Activated CD4-positive, alpha-beta T cell treated with anti-CD3 and anti-CD28 coated beads, Interleukin-2, Interleukin-6, amounts not matched to agents 100 ng/mL and 50 ng/mL, durations not matched to agents 16 hours and 8 hours (primary cell): Measurements from ENCODE around the gene GRIK3.

Experiments
- DNase-seq: peaks from one replicate; pipeline ENCODE4 v3.0.0-alpha.2; 2020

The GRIK3 gene

DNA sequence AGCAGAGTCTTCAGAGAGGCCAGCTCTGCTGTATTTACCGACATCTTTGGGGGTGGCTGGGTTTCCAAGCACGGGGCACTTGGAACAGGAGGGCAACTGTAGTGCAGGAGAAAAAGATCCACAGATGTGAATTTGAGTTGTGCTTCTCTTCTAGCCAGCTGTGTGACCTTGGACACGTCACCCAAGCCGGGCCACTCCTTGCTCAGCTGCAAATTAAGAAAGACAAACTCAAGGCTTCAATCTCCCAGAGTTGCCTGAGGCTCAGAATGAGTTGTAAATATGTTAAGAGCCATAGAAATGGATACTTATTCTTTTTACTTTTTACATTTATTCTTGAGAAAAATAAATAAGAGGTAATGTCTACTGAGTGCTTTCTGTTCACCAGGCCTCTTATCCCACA is 24.3 kb downstream of the GRIK3 start:
- no peak for DNase-seq

DNA sequence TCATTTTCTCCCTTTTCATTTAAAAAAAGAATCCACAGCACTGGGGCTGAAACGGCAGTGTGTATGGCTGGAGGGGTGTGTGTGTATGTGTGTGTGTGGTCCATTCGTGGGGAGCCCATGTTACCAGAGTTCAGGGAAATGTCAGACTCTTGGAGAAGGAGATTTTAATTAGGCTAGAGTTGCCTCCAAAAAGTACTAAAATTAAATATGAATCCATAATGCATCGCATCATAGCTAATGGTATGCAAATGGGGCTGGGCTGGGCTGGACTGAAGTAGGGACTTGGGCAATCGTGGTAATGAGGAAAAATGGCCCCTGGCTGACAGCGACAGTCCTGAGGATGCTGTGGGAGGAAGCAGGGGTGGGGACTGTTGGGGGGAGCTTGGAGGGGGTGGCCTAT is 24.8 kb downstream of the GRIK3 start:
- DNase-seq: no peak

DNA sequence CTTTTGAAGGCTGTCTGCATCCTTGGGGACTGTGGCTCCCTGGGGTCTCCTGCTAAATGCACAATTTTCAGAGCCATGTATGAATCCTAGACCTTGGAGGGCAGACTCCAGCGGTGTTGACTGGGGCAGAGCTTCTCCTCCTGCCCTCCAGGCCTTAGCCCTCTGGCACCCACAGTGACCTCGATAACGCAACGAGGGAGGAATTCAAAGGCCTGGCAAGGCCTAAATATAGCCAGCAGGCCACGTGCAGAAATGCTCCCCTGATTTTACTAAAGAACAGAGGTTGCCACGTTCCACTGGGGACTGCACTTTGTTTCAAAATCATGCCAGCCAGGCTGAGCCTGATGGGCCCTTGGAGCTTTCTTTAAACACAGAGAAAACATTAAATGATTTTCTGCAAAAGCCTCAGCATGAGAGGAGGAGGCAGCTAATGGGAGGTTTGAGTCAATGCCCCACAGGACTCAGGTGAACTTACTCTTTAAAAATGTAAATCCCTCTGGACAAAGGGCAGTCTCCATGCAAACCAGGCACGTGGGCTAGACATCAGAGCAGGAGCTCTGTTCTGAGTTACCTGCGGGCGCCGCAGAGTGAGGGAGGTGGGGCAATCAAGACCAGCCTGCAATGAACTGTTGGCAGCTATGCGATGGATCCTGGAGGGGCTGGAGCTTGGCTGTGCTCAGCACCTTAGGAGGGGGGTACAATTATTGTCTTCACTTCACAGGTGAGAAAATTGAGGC is 28.0 kb downstream of the GRIK3 start:
- DNase-seq: no peak

DNA sequence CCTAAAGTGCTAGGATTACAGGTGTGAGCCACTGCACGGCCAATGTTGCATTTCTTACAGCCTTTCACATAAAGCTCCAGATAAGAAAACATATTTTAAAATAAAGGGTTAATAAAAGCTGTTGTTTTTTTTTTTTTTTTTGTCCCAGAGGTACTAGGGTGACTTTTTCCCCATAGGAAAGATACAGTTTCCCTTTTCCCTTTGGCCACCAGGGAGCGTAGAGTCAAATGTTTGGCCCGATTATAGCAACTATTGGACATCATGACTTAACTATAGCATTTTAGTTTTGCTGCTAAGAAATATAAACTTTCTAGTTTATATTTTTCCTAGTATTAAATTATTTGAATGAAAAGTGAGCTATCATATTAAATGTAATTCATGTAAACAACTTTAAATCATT is 31.4 kb downstream of the GRIK3 start:
- no peak for DNase-seq

DNA sequence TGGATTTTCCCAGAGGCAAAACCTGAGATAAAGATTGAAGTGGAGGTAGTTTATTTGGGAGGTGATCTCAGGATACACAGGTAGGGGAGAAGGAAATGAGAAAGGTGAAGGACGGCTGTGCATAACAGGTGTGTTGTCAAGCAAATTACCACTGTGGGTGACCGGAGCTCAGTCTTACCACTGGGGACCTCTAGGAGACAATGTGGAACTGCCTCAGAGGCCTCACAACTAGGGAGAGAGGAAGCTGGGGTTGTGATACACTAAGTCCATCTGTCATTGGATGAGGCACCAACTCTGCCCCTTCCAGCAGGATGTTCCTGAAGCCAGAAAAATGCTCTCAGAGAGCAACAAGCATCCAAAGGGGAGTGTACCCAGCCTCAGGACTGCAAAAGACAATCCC is 32.6 kb downstream of the GRIK3 start:
- DNase-seq: no peak

DNA sequence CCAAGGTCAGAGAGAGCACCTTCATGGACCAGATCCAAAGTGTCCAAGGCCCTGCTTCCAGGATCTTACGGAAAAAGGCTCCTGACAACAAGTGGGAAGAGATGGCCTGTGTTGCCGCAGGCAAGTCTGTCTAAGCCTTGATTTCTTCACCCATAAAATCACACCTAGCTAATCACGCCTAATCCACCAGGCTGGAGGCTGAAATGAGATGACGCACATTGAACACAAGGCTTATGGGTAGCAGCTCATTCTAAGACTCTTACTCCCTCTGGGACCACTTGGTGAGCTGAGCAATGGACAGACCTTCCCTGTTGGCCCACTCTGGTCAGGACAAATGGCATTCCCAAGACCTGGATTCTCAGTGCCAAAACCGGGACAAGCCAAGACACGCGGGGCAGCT is 38.2 kb downstream of the GRIK3 start:
- DNase-seq: no peak

DNA sequence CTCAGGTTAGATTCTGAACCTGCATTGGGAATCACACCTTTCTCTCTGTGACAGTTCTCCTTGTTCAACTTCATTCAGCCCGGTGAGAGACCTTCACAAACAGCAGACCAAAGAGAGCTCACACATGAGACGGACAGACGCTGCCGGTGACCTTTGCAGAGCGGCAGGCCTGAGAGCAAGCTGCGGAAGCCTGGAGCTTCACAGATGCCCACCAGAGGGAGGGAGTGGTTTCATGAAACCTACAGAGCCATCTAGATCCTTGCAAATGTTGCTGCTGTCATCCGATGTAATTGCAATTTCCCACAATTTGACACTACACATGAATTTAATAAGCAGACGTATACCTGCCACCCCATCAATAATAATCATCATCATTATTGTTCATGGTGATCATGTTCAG is 39.4 kb downstream of the GRIK3 start:
- DNase-seq: no peak

DNA sequence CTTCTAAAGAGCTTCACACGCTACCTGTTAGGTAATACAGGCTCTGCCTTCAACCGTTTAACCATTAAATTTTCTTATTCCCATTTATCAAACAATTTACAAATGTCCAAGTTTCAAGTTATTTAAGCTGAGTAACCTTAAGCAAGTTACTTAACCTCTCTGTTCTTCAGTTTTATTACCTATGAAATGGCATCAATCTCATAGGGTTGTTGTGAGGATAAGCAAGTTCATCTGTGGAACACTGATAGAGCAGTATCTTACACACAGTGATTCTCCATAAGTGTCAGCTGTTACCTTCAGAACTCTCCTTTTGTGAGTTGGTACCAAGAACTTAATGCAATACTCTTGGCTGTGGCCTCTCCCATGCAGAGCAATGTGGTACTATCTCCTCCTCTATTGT is 40.0 kb downstream of the GRIK3 start:
- DNase-seq: no peak

DNA sequence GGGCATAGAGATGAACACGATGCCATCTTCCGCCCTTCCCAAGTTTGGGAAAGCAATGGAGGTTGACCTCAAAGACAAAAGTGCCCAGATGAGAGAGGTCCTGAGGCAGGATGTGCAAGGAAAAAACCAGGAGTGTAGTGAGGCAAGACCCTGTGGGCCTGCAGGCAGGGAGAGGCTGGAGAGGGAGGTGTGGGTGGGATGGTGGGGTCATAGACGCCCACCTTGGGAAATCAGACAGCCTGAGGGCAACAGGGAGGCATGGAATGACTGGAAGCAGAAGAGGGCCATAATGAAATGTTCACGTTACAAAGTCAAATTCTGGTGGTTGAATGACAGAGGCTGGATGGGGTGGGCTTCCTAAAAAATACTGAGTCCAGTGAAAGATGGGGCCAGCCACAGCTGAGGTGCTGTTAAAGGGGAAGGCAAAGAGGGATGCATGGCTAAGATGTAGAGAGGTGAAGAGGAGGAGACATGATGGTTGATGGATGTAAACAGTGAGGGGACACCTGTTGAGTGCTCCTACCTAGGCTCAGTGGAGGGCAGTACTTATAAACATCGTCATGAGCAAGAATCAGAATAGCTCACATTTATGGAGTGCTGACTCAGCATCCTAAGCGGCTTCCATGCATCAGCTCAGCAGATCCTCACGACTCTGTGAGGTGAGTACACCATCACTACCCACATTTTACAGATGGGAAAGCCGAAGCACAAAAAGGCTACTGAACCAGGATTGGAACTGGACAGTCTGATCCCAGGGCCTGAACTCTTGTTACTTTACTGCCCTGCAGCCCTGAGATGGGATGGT is 42.0 kb downstream of the GRIK3 start:
- no peak for DNase-seq

DNA sequence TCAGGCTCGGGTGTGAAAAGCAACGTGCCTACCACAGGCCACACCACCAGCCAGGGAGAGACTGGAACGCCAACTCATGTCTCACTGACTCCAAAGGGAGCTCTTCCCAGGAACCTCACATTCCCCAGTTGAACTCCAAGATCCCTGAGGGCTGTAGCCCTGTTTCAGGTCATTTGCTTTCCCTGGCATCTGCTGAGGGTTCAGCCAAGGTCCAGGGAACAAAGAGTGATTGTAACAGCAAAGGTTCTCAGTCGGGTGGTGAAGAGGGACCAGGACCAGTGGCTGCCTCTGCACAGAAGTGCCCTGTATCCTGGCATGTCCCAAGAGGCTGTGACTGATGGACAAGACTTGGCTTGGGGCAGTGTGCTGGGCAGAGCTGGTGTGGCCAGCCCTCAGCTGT is 42.8 kb downstream of the GRIK3 start:
- DNase-seq: no peak

DNA sequence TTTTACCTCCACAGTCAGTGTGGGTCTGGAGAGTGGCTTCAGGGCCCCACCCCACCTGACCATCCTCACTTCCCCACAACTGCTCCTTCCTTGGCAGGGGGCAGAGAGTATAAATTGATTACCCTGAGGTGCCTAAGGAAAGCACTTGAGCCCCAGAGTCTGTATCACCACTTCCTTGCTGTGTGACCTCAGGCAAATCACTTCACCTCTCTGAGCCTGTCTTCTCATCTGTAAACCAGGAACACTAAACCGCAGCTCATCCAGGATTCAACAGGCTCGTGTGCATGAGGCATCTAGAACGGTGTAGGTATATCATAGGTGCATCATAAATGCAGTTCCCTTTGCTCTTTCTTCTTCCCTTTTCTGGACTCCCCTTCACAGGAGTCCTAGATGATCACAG is 43.4 kb downstream of the GRIK3 start:
- no peak for DNase-seq

DNA sequence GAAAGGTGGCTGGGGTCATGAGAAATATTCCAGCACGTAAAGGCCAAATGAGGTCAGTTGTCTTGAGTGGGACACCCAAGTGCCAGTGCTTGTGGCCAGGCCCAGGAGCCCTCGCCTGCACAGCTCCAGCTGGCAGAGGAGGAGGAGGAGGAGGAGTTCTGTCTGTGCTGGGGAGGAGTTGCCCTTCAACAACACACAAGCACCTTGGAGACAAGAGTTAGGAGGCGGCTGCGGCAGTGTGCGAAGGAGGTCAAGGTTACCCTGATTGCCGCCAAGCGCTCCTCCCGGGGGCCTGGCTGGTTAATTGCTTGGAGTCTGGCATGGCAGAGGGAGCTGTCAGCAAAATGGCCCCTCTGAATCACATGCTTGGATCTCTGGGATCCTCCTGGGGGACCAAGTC is 45.1 kb downstream of the GRIK3 start:
- DNase-seq: no peak

DNA sequence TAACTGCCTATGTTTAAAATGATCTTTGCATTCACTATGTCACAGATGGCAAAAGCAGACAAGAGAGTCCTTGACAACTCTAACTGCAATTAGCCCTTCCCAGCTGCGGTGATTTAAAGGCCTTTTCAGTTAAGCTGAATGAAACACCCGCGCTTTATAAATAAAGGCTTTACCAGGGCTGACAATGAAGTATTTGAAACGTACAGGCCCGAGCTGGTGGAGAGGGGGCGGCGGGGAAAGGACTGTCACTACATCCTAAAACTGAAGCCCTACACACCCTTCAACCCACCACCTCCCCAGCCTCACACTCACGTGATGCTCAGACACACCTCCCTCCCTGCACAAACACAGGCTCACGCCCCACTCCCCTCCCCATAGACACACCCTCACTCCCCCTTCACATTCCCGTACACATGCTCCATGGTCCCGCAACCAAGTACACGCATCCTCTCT is 45.5 kb downstream of the GRIK3 start:
- no peak for DNase-seq

DNA sequence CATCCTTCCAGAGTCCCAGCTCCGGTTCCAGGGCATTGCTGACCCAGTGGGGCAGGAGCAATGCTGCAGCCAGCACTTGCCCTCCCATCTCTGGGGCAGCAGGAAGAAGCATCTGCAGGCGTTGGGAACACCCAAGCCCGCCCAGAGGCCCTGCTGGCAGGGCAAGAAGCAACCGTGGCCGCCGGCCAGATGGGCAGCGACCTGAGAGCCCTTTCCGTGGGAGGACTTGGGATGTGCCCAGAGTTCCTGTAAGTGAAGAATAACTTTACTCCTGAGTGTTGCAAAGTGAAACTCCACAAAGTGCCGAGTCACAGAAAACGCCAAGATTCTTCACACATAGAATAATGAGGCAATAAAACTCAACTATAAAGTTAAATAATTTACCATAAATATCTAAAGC is 46.0 kb downstream of the GRIK3 start:
- DNase-seq: no peak

DNA sequence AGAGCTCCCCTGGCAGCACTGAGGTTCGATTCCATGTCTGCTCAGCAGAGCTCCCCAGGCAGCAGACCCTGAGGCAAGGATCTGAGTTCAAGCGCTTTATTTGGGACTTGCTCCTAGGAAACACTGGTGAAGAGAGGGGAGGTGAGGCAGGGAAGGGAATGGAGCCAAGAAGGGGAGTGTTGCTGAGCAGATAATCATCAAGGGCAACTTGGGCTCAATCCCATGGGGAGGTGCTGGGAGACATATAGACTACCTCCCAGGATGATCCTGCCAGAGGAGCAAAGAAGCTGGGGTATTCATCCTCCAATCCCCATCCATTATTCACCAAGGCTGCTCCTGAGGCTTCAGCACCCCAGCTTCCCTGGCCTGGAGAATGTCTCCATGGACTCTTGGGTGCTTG is 47.0 kb downstream of the GRIK3 start:
- DNase-seq: no peak

DNA sequence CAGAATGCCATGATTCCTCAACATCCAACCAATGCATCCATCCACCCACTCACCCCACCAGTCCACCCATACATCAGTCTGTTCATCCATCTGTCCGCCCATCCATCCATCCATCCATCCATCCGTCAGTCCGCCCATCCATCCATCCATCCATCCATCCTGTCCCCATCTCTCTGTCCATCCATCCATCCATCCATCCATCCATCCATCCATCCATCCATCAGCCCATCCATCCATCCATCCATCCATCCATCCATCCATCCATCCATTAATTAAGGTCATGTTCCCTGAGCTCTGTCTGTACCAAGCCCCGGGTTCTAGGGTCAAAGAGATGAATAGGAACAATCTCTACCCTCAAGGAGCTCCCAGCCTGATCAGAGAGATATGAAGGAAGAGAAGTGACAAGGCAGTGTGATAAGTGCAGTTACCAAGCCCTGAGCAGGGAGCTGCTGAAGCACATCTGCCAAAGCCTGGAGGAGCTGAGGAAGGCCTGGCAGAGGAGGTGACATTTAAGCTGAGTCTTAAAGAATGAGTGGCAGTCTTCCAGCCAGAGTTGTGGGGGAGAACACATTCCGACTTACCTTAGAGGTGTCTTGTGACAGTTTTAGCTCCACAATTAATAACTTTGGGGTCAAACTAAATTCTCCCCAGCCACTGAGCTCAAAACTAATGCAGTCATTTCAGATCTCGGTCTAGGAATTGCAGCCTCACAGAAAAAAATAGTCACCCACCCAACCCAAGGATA is 47.9 kb downstream of the GRIK3 start:
- DNase-seq: no peak

DNA sequence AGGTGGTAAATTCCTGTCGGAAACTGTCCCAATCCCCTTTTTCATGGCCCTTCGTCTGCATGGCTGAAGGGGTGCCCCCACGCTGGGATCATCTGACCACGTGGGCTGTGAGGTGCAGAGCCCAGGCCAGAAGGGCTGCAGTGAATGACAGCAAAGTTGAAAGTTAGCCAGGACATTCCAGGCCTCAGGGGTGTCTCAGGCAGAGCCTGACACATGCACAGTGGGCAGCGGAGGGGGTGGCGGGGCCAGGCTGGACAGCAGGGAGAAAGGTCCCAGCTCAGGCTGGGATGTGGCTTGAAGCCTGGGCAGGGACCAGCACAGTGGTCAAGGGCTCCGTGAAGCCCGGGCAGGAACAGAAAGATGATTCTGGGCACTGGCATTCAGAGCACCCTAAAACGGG is 49.6 kb downstream of the GRIK3 start:
- DNase-seq: no peak

DNA sequence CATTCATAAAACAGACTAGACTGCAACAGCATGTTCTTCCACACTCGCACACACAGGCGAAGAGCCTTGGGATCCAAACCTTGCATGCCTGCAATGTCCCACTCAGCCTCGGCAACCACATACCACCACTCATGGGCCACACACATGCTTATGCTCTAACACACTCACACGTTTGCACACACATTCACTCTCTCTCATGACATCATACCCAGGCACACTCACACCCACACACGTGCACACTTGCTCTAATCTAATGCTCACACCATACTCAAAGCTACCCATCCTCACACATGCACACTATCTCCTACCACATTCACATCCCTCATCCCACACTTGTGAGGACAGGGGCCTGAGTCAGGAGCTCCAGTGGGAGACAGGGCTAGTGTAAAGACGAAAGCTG is 50.3 kb downstream of the GRIK3 start:
- DNase-seq: no peak

DNA sequence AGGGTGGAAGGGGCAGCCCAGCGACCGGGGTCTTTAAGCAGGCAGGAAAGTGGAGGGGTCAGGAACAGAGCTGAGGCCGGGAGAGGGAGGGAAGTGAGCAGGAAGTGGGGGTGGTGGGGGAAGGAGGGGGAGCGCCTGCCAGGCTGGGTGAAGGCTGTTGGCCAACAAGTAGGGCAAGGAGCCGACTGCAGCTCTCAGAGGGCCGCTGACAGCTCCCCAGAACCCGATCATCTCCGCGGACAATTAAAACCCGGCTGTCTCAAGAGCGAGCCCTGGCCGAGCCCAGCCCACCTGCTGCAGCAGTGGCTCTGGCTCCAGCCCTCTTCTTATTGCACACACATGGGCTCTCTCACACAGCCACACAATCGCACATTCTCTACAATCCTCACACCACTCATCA is 51.6 kb downstream of the GRIK3 start:
- no peak for DNase-seq

DNA sequence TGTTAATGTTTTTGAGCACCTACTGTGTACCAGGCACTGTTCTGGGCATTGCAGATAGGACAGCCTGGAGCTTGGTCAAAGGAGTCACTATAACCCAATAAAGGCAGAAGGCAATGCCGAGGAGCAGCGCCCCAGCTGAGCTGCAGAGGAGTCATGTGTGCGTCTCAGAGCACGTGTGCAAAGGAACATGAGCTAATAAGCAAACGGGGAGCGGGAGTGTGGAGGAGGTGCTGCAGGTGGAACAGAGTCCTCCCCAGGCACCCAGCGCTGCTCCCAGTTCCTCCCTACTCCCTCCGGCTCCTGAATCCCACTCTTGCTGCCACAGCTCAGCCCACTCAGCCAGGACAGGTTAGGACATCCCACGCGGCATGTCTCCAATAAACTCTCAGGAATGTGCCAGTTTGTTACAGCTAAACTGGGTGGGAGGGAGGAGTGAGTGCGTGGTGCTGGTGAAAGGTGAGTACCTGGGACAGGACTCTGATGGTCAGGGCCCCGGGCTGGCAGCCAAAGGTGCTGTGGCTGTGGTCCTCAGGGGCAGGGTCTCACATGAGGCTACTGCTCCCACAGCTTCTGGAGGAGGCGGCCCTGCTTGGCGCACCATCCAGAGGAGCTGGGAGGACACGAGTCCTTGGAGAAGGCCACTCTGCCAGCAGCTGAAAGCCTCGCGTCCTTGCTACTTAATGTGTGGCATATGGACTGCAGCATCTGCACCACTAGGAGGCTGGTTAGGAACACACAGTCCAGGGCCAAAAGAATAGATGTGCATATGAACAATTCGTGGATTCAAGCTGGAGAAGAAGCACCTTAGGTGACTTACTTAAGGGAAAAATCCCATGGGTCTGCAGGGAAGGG is 52.3 kb downstream of the GRIK3 start:
- DNase-seq: no peak

DNA sequence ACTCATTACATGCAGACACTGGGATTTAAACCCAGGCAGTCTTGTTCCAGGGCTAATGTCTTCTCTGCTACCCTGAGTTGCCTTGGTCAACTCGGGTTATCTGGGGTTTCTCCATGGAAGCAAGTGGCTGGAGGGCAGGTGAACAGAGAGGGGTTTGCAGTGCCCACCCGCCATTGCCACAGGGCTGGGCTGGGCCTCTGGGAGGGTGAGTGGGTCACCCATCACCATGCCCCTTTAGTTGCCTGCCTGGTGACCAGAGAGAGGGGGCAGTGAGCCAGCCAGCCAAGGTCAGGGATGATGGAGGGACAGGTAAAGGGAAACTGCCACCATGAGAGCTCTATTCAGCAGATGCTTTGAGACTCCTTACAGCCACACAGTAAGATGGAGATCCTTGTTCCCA is 53.2 kb downstream of the GRIK3 start:
- DNase-seq: no peak

DNA sequence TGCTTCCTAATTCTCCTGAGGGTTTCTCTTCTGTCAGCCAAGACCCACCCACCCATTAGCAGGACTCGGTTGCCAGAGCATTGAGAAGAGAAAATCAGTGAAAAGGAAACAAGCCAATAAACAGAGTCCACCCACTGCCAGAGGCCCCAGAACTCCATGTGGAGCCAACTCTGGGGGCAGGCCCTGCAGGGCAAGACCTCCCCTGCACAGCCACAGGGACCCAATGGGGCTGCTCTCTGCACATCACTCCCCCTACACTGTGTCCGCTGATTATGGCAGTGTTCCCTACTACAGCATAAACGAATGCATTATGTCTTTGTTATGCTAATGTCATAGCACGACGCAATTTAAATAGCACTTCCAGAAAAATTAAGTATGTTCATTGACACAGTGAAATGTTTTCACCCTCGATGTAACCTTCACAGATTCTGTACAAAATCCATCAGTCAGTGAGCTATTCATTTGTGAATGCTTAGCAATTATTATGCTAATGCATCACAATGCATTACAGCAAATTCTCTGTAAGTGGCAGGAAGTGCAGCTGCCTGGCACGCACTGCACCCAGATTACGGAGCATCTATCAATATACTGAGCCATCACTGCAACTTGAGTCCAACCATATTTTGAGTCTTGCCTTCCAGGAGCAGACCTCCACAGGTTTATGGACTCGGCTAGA is 56.4 kb downstream of the GRIK3 start:
- no peak for DNase-seq
